K562 (cell line): ENCODE data around the gene MAPK4. TPM values are rescaled to one million over a fixed set of nuclear protein-coding genes. Genes with fewer than 3 reads are reported as not detected.

Experiments
- ATAC-seq: fragments of 200-7000 bp; cut with Tn5 transposase; 3 replicates; pipeline ENCODE4 v1.9.1; 2020; ENCODE audit warnings: moderate library complexity
- BruUV-seq: library from RNA; stranded (reverse); fragments of 400-500 nt; replicated peaks from 2 replicates; lab custom pipeline; 2021; lab: Mats Ljungman, UMichigan
- CTCF ChIA-PET: fragments of 300-600 bp; formaldehyde crosslinking; extraction: SDS; loops from one replicate; lab custom pipeline; 2021; ENCODE audit warnings: low intra/inter-chr PET ratio; lab: Yijun Ruan, JAX
- POLR2A ChIA-PET: fragments of 300-600, 350-650 bp; sonication (Branson Sonifier 250); formaldehyde crosslinking; extraction: SDS; loops from one replicate; lab custom pipeline; 2021; ENCODE audit warnings: antibody characterized with exemption, inconsistent platforms; lab: Yijun Ruan, JAX
- DNase-seq, 4 experiments: peaks; one replicate each; pipeline versions ENCODE4 v3.0.0 to v3.0.0-alpha.2; 2011 to 2018; ENCODE audit warnings: low spot score in 3 of 4, mixed read lengths in 3 of 4; ENCODE audit errors: extremely low read depth in 1 of 4
- FAIRE-seq: peaks from 2 replicates; lab custom pipeline; 2011; peaks lifted over from hg19 to GRCh38; lab: Jason Lieb, UNC
- H2AFZ ChIP-seq: 2 replicates; pipeline ENCODE4 v1.6.0; 2011; ENCODE audit warnings: low read depth, low read length, control low read depth, inconsistent platforms
- H3K27ac ChIP-seq: fragments of 200-600 bp; 3 replicates; pipeline ENCODE4 v1.8.0; 2011; ENCODE audit warnings: low read depth, mild to moderate bottlenecking, control low read depth, inconsistent platforms, low read length, moderate library complexity, mixed read lengths; ENCODE audit errors: extremely low read depth
- H3K27me3 ChIP-seq, 2 experiments: fragments of 300-600 bp in 1 of 2; 2 replicates in 1 of 2; 3 replicates in 1 of 2; pipeline versions ENCODE4 v1.6.0 to v1.8.0; 2011; ENCODE audit warnings: inconsistent platforms in 2 of 2, low read length in 2 of 2, mild to moderate bottlenecking in 1 of 2, mixed read lengths in 1 of 2, moderate library complexity in 1 of 2; ENCODE audit not compliant: control insufficient read depth in 2 of 2, insufficient read depth in 2 of 2
- H3K36me3 ChIP-seq: fragments of 300-600 bp; 3 replicates; pipeline ENCODE4 v1.8.0; 2011; ENCODE audit warnings: mild to moderate bottlenecking, low read length, inconsistent platforms; ENCODE audit not compliant: control insufficient read depth, insufficient read depth
- H3K4me1 ChIP-seq, 2 experiments: fragments of 200-600 bp in 1 of 2; replicated peaks in 1 of 2; 2 replicates in 1 of 2; 3 replicates in 1 of 2; pipeline versions ENCODE4 v1.5.1 to v1.8.0; 2011; ENCODE audit warnings: inconsistent platforms in 2 of 2, low read length in 2 of 2, mild to moderate bottlenecking in 1 of 2, mixed read lengths in 1 of 2, moderate library complexity in 1 of 2; ENCODE audit not compliant: control insufficient read depth in 2 of 2, insufficient read depth in 2 of 2
- H3K4me2 ChIP-seq: 2 replicates; pipeline ENCODE4 v1.6.1; 2011; ENCODE audit warnings: low read length, control low read depth, inconsistent platforms, mixed read lengths; ENCODE audit not compliant: insufficient read depth
- H3K4me3 ChIP-seq: fragments of 200-600 bp; sonication (generic), shearing (Covaris generic); 2 replicates; pipeline ENCODE4 v1.5.1; 2016; ENCODE audit warnings: control low read depth, inconsistent platforms
- H3K79me2 ChIP-seq: fragments of 200-600 bp; 3 replicates; pipeline ENCODE4 v1.8.0; 2011; ENCODE audit warnings: low read length, inconsistent platforms; ENCODE audit not compliant: control insufficient read depth, insufficient read depth
- H3K9ac ChIP-seq, 2 experiments: 2 replicates each; pipeline versions ENCODE4 v1.6.0 to v1.6.1; 2011; ENCODE audit warnings: low read depth in 2 of 2, low read length in 2 of 2, control low read depth in 1 of 2, inconsistent platforms in 1 of 2, mild to moderate bottlenecking in 1 of 2, mixed read lengths in 1 of 2; ENCODE audit not compliant: insufficient read depth in 1 of 2
- H3K9me1 ChIP-seq: one replicate; pipeline ENCODE4 v1.6.0; 2011; ENCODE audit warnings: inconsistent platforms, mild to moderate bottlenecking, low read length, moderate library complexity; ENCODE audit not compliant: control insufficient read depth, insufficient read depth
- H3K9me3 ChIP-seq: replicated peaks from 2 replicates; pipeline ENCODE4 v1.5.1; 2011; ENCODE audit warnings: low read depth, low read length, inconsistent platforms; ENCODE audit not compliant: control insufficient read depth, insufficient read depth
- H4K20me1 ChIP-seq: replicated peaks from 2 replicates; pipeline ENCODE4 v1.6.1; 2011; ENCODE audit warnings: low read length, inconsistent platforms, mixed read lengths; ENCODE audit not compliant: control insufficient read depth, insufficient read depth
- E2F5 ChIP-seq: sonication (generic); formaldehyde crosslinking; IDR thresholded peaks from 2 replicates; pipeline ENCODE4 v1.8.0; 2022; ENCODE audit warnings: mild to moderate bottlenecking, missing genetic modification reagents
- EGR1 ChIP-seq: fragments of 450-650 bp; conservative IDR thresholded peaks from 2 replicates; pipeline ENCODE4 v1.6.1; 2017; ENCODE audit warnings: mild to moderate bottlenecking
- GATAD2A ChIP-seq: fragments of 450-650 bp; IDR thresholded peaks from 2 replicates; pipeline ENCODE4 v1.6.1; 2017
- NKRF ChIP-seq: fragments of 450-650 bp; IDR thresholded peaks from 2 replicates; pipeline ENCODE4 v1.6.1; 2016; ENCODE audit warnings: borderline replicate concordance
- POLR3A ChIP-seq: IDR thresholded peaks from 2 replicates; pipeline ENCODE4 v1.6.1; 2011; ENCODE audit warnings: borderline replicate concordance, mild to moderate bottlenecking, moderate library complexity; ENCODE audit not compliant: insufficient read length, insufficient read depth; ENCODE audit errors: extremely low read depth
- WGBS: fragments of 100-300 bp; shearing (Covaris generic); methylation state at CpG from one replicate; pipeline ENCODE4 v1.1.6; 2016; ENCODE audit warnings: low coverage, mixed read lengths; ENCODE audit not compliant: insufficient coverage; ENCODE audit errors: missing lambda C conversion rate; 5-methylcytosine and 5-hydroxymethylcytosine counted together
- in situ Hi-C: fragments of 300-500 bp; cut with MboI; formaldehyde crosslinking; loops from 4 replicates; pipeline ENCODE4 v1.15.0; 2018; ENCODE audit warnings: inconsistent platforms, mixed read lengths
- intact Hi-C: fragments of 100-400 bp; cut with micrococcal nuclease; formaldehyde crosslinking; loops from 2 replicates; pipeline ENCODE4 v1.14.2; 2022
- polyA plus RNA-seq, 8 experiments: library from polyadenylated mRNA; depleted of rRNA in 4 of 8; stranded (reverse) in 5 of 8; unstranded in 3 of 8; fragments of >200 nt; fragmentation: Nextera tagmentation in 2 of 8; fragmentation: Illumina TruSeq in 1 of 8; extraction: Ambion mirVana in 2 of 8; extraction: Trizol in 1 of 8; gene quantifications; 2 replicates each; pipeline versions ENCODE4 v1.2.1 to v1.2.3, GENCODE V29; 2011 to 2014; ENCODE audit warnings: inconsistent platforms in 1 of 8, missing spikeins in 1 of 8
- total RNA-seq, 7 experiments: library from RNA; depleted of rRNA in 6 of 7; stranded (reverse); fragments of >200 nt in 6 of 7; fragmentation: Illumina TruSeq in 2 of 7; extraction: Trizol in 2 of 7; gene quantifications; 2 replicates each; pipeline versions ENCODE4 v1.2.1 to v1.2.3, GENCODE V29; 2011 to 2021; ENCODE audit warnings: low replicate concordance in 1 of 7
- TF ChIP-seq, protein P1 (sequence below): fragments of 250-450 bp; sonication (Bioruptor Pico); IDR thresholded peaks from 2 replicates; pipeline ENCODE4 v1.5.0; 2021
- TF ChIP-seq, protein P2 (sequence below), 3 experiments: IDR thresholded peaks in 2 of 3; conservative IDR thresholded peaks in 1 of 3; 2 replicates each; pipeline ENCODE4 v1.5.1; 2011 to 2012; ENCODE audit warnings: low read length in 3 of 3, mild to moderate bottlenecking in 3 of 3, control low read depth in 2 of 3, improper control_type of control experiment in 1 of 3, inconsistent platforms in 1 of 3, low read depth in 1 of 3, mixed read lengths in 1 of 3, moderate library complexity in 1 of 3; ENCODE audit not compliant: insufficient read depth in 2 of 3

MAPK4 gene
- total and polyA plus RNA-seq, 9 of the 15 experiments (the other 6 are each of a cell fraction or from before 2014, with no cell fraction given), result not detected

GRCh38 chr18:50644146-50644545, 84.3 kb downstream of the MAPK4 start (continued):
- TF ChIP-seq NKRF (no peak), GATAD2A (no peak), POLR3A (no peak)
- TF ChIP-seq, protein P1, sequence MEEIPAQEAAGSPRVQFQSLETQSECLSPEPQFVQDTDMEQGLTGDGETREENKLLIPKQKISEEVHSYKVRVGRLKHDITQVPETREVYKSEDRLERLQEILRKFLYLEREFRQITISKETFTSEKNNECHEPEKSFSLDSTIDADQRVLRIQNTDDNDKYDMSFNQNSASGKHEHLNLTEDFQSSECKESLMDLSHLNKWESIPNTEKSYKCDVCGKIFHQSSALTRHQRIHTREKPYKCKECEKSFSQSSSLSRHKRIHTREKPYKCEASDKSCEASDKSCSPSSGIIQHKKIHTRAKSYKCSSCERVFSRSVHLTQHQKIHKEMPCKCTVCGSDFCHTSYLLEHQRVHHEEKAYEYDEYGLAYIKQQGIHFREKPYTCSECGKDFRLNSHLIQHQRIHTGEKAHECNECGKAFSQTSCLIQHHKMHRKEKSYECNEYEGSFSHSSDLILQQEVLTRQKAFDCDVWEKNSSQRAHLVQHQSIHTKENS, result no peak

DNA sequence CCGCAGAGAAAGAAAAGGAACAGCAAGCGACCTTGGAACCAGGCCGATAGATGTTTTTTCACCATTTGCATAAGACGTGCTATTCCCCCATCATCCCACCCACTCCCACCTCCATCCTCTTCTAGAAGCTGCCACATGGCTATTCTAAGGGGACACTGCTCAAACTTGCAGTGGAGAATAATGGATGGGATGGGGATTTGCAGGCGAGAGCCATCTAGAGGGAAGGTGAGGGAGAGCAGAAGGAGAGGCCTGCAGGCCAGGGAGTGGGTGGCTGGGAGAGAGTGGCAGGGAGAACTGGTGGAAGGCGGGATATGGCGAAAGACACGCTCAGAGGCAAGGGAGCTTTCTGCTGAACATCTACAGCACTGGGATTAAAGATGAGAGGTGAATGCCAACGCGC, 84.9 kb downstream of the MAPK4 start:
- no peak overlapping the region for H3K27ac ChIP-seq
- H3K9me1 ChIP-seq, result no peaks in the 10 kb centered on the region
- BruUV-seq, result no TSS peak
- no peaks in the 10 kb centered on the region for H4K20me1 ChIP-seq
- no peak overlapping the region for H2AFZ ChIP-seq
- ChIA-PET CTCF (no interaction called here), POLR2A (no interaction called here)
- in situ Hi-C loops (no loop called here), intact Hi-C loops (no loop called here)
- no peak overlapping the region for H3K4me3 ChIP-seq
- WGBS, result 5% methylated on average over 10 of the region's 10 CpGs
- DNase-seq (peak; percentile 8 to 24 (median 16)), FAIRE-seq (no peak), ATAC-seq (peak; percentile 84)
- H3K79me2 ChIP-seq, result no peaks in the 10 kb centered on the region
- H3K36me3 ChIP-seq, result no peaks in the 10 kb centered on the region
- H3K4me2 ChIP-seq, result no peak overlapping the region
- TF ChIP-seq E2F5 (CRISPR knock-in tag) (no peak), EGR1 (0 out of 2 replicates have a peak, but pooled peaks have one; percentile 25)
- TF ChIP-seq, protein P2, sequence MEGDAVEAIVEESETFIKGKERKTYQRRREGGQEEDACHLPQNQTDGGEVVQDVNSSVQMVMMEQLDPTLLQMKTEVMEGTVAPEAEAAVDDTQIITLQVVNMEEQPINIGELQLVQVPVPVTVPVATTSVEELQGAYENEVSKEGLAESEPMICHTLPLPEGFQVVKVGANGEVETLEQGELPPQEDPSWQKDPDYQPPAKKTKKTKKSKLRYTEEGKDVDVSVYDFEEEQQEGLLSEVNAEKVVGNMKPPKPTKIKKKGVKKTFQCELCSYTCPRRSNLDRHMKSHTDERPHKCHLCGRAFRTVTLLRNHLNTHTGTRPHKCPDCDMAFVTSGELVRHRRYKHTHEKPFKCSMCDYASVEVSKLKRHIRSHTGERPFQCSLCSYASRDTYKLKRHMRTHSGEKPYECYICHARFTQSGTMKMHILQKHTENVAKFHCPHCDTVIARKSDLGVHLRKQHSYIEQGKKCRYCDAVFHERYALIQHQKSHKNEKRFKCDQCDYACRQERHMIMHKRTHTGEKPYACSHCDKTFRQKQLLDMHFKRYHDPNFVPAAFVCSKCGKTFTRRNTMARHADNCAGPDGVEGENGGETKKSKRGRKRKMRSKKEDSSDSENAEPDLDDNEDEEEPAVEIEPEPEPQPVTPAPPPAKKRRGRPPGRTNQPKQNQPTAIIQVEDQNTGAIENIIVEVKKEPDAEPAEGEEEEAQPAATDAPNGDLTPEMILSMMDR (IDR thresholded peaks at IDR 0.05 in 2 of 3, conservative IDR thresholded peaks at IDR 0.05 in 1 of 3; ENCODE audit: insufficient read depth in 2 of 3, low read depth in 1 of 3, low read length in 3 of 3), result peak; percentile 38 to 54 (median 46); a peak in 4 of 6 replicates
- no peaks in the 10 kb centered on the region for H3K4me1 ChIP-seq
- no peaks in the 10 kb centered on the region for H3K27me3 ChIP-seq
- no peaks in the 10 kb centered on the region for H3K9me3 ChIP-seq
- no peak overlapping the region for H3K9ac ChIP-seq
